MM.1S (cell line): ENCODE measurements around the gene SORCS2.

ENCODE experiments used
- DNase-seq: peaks from one replicate; pipeline ENCODE4 v3.0.0-alpha.2; 2015
- H2AFZ ChIP-seq: fragments of 300-600 bp; sonication (generic); 2 replicates; pipeline ENCODE4 v1.6.0; 2016; ENCODE audit warnings: antibody characterized with exemption, low read length
- H3F3A ChIP-seq: fragments of 300-600 bp; sonication (generic); 2 replicates; pipeline ENCODE4 v1.6.1; 2016; ENCODE audit warnings: mild to moderate bottlenecking, antibody characterized with exemption, low read length, moderate library complexity, mixed read lengths; ENCODE audit not compliant: insufficient read depth
- H3K27ac ChIP-seq: fragments of 300-600 bp; sonication (generic); 2 replicates; pipeline ENCODE4 v1.5.1; 2016; ENCODE audit warnings: mild to moderate bottlenecking, low read length
- H3K27me3 ChIP-seq: fragments of 300-600 bp; sonication (generic); replicated peaks from 2 replicates; pipeline ENCODE4 v1.6.0; 2016; ENCODE audit warnings: low read length; ENCODE audit not compliant: insufficient read depth
- H3K36me3 ChIP-seq: fragments of 300-600 bp; sonication (generic); replicated peaks from 2 replicates; pipeline ENCODE4 v1.6.1; 2016; ENCODE audit warnings: mild to moderate bottlenecking, low read length, mixed read lengths; ENCODE audit not compliant: insufficient read depth
- H3K4me1 ChIP-seq: fragments of 300-600 bp; sonication (generic); 2 replicates; pipeline ENCODE4 v1.6.1; 2016; ENCODE audit warnings: low read length, mixed read lengths
- H3K4me2 ChIP-seq: fragments of 300-600 bp; sonication (generic); 2 replicates; pipeline ENCODE4 v1.6.0; 2016; ENCODE audit warnings: low read depth, low read length
- H3K4me3 ChIP-seq: fragments of 300-600 bp; sonication (generic); 2 replicates; pipeline ENCODE4 v1.5.1; 2016; ENCODE audit warnings: low read length, mixed read lengths
- H3K79me2 ChIP-seq: fragments of 300-600 bp; sonication (generic); 2 replicates; pipeline ENCODE4 v1.6.1; 2016; ENCODE audit warnings: mixed run types, low read length, mixed read lengths
- H3K9ac ChIP-seq: fragments of 300-600 bp; sonication (generic); 2 replicates; pipeline ENCODE4 v1.6.1; 2016; ENCODE audit warnings: low read length, mixed read lengths
- H3K9me2 ChIP-seq: fragments of 300-600 bp; sonication (generic); replicated peaks from 2 replicates; pipeline ENCODE4 v1.6.1; 2016; ENCODE audit warnings: mild to moderate bottlenecking, low read length, mixed read lengths; ENCODE audit not compliant: insufficient read depth
- H3K9me3 ChIP-seq: fragments of 300-600 bp; sonication (generic); replicated peaks from 2 replicates; pipeline ENCODE4 v1.6.1; 2016; ENCODE audit warnings: mild to moderate bottlenecking, low read length, mixed read lengths; ENCODE audit not compliant: insufficient read depth
- H4K20me1 ChIP-seq: fragments of 300-600 bp; sonication (generic); 2 replicates; pipeline ENCODE4 v1.6.1; 2016; ENCODE audit warnings: mild to moderate bottlenecking, low read length, moderate library complexity, mixed read lengths; ENCODE audit not compliant: insufficient read depth
- CTCF ChIP-seq: fragments of 300-600 bp; sonication (generic); IDR thresholded peaks from 2 replicates; pipeline ENCODE4 v1.5.1; 2016; ENCODE audit warnings: antibody characterized with exemption, low read length, mixed read lengths
- EZH2 ChIP-seq: fragments of 300-600 bp; sonication (generic); optimal IDR thresholded peaks from 2 replicates; pipeline ENCODE3; 2017; ENCODE audit warnings: low read depth, mild to moderate bottlenecking, antibody characterized with exemption, low read length, mixed read lengths
- EZH2phosphoT487 ChIP-seq: fragments of 300-600 bp; sonication (generic); IDR thresholded peaks from 2 replicates; pipeline ENCODE4 v1.6.1; 2018; ENCODE audit warnings: antibody characterized with exemption, low read length

SORCS2 gene

GRCh38 chr4:7351014-7351413, 158.7 kb downstream of the SORCS2 start:
- H3K27ac ChIP-seq: no peak overlapping the region
- H3K9me2 ChIP-seq: no peaks in the 10 kb centered on the region
- no peak overlapping the region for H3K4me3 ChIP-seq
- H3F3A ChIP-seq: no peaks in the 10 kb centered on the region
- no peaks in the 10 kb centered on the region for H3K36me3 ChIP-seq
- no peak for DNase-seq
- no peak overlapping the region for H3K4me2 ChIP-seq
- no peaks in the 10 kb centered on the region for H3K9me3 ChIP-seq
- H2AFZ ChIP-seq: no peak overlapping the region
- no peak overlapping the region for H3K9ac ChIP-seq
- H3K4me1 ChIP-seq: no peaks in the 10 kb centered on the region
- TF ChIP-seq EZH2: no peak
- no peak for TF ChIP-seq CTCF
- TF ChIP-seq EZH2phosphoT487: no peak
- H4K20me1 ChIP-seq: no peaks in the 10 kb centered on the region
- H3K79me2 ChIP-seq: no peaks in the 10 kb centered on the region
- peaks cover 92% of the 10 kb centered on the region for H3K27me3 ChIP-seq

DNA sequence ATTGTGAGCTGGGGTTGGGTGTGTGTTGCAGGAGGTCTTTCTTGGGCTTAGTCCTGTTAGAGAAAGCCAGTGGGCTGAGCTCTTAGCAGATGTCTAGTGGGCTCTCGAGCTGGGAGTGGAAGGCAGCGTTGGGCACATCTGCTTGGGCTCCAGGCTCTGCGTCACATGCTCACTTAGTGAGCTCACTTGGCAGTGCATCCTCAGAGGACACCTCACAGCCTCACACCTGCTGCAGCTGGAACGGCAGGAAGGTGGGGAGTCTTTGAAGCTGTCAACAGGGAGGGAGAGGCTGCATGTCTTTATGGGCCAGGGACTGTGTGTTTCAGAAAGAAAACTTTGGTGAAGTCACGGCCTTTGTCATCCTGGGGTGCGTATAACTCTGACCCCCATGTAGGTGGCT, 160.1 kb downstream of the SORCS2 start:
- no peak overlapping the region for H2AFZ ChIP-seq
- no peak for TF ChIP-seq EZH2phosphoT487
- TF ChIP-seq EZH2: no peak
- TF ChIP-seq CTCF: no peak

GRCh38 chr4:7353046-7353790, 160.9 kb downstream of the SORCS2 start:
- H3K4me3 ChIP-seq: no peak overlapping the region
- TF ChIP-seq EZH2 (no peak), CTCF (no peak), EZH2phosphoT487 (no peak)
- no peak overlapping the region for H2AFZ ChIP-seq
- no peak overlapping the region for H3K27ac ChIP-seq
- H3K79me2 ChIP-seq: no peaks in the 10 kb centered on the region
- peaks cover 91% of the 10 kb centered on the region for H3K27me3 ChIP-seq
- H3K9me2 ChIP-seq: no peaks in the 10 kb centered on the region
- H3K4me1 ChIP-seq: no peaks in the 10 kb centered on the region
- DNase-seq: no peak
- H3K9ac ChIP-seq: no peak overlapping the region
- H3K4me2 ChIP-seq: no peak overlapping the region
- H3F3A ChIP-seq: no peaks in the 10 kb centered on the region
- H3K36me3 ChIP-seq: no peaks in the 10 kb centered on the region
- H3K9me3 ChIP-seq: no peaks in the 10 kb centered on the region
- H4K20me1 ChIP-seq: no peaks in the 10 kb centered on the region

More for the DNA sequence above, 160.1 kb downstream of the SORCS2 start:
- Histone ChIP-seq H3K9me3 (no peaks in the 10 kb centered on the region), H3K9me2 (no peaks in the 10 kb centered on the region), H3F3A (no peaks in the 10 kb centered on the region), H3K4me3 (no peak overlapping the region), H4K20me1 (no peaks in the 10 kb centered on the region), H3K9ac (no peak overlapping the region), H3K36me3 (no peaks in the 10 kb centered on the region), H3K4me2 (no peak overlapping the region), H3K27me3 (peaks cover 92% of the 10 kb centered on the region), H3K4me1 (no peaks in the 10 kb centered on the region), H3K27ac (no peak overlapping the region), H3K79me2 (no peaks in the 10 kb centered on the region)
- no peak for DNase-seq
